HepG2 (cell line): ENCODE data around the gene WDR27. TPM values are rescaled to one million over a fixed set of nuclear protein-coding genes. Genes with fewer than 3 reads are reported as not detected.

Experiments
- HES4 ChIP-seq: sonication (generic); formaldehyde crosslinking; IDR thresholded peaks from 2 replicates; pipeline ENCODE4 v1.9.0; 2021; ENCODE audit warnings: mild to moderate bottlenecking, missing genetic modification reagents, borderline replicate concordance
- JUNB ChIP-seq: sonication (generic); formaldehyde crosslinking; IDR thresholded peaks from 2 replicates; pipeline ENCODE4 v1.8.0; 2022; ENCODE audit warnings: missing genetic modification reagents, mild to moderate bottlenecking, borderline replicate concordance
- KDM5B ChIP-seq: sonication (generic); formaldehyde crosslinking; IDR thresholded peaks from 2 replicates; pipeline ENCODE4 v1.4.0; 2020; ENCODE audit warnings: missing genetic modification reagents, mild to moderate bottlenecking, borderline replicate concordance
- MAF1 ChIP-seq: sonication (generic); formaldehyde crosslinking; IDR thresholded peaks from 2 replicates; pipeline ENCODE4 v1.5.0; 2020; ENCODE audit warnings: missing genetic modification reagents, borderline replicate concordance
- NR2F6 ChIP-seq, 2 experiments: IDR thresholded peaks; 2 replicates each; pipeline ENCODE4 v1.6.1; 2016; ENCODE audit warnings: antibody characterized with exemption in 1 of 2, mild to moderate bottlenecking in 1 of 2
- PHF8 ChIP-seq: sonication (generic); formaldehyde crosslinking; IDR thresholded peaks from 2 replicates; pipeline ENCODE4 v1.5.0; 2020; ENCODE audit warnings: missing genetic modification reagents
- RARA ChIP-seq: IDR thresholded peaks from 2 replicates; pipeline ENCODE4 v1.6.1; 2016; ENCODE audit warnings: missing genetic modification reagents, missing compliant biosample characterization
- SALL1 ChIP-seq: sonication (generic); formaldehyde crosslinking; IDR thresholded peaks from 2 replicates; pipeline ENCODE4 v1.8.0; 2022; ENCODE audit warnings: mild to moderate bottlenecking, missing genetic modification reagents
- SCMH1 ChIP-seq: sonication (generic); formaldehyde crosslinking; IDR thresholded peaks from 2 replicates; pipeline ENCODE4 v1.9.0; 2021; ENCODE audit warnings: missing genetic modification reagents, mild to moderate bottlenecking, borderline replicate concordance
- SP1 ChIP-seq, 2 experiments: fragments of 450-650 bp in 1 of 2; sonication (generic) in 1 of 2; formaldehyde crosslinking in 1 of 2; IDR thresholded peaks; 2 replicates each; pipeline versions ENCODE4 v1.4.0 to v1.6.1; 2016 to 2020; ENCODE audit warnings: missing genetic modification reagents in 1 of 2
- TEAD3 ChIP-seq: optimal IDR thresholded peaks from 2 replicates; pipeline ENCODE3; 2016; ENCODE audit warnings: borderline replicate concordance
- THAP9 ChIP-seq: sonication (generic); formaldehyde crosslinking; IDR thresholded peaks from 2 replicates; pipeline ENCODE4; 2020; ENCODE audit warnings: missing genetic modification reagents, mild to moderate bottlenecking, borderline replicate concordance
- ZFX ChIP-seq: sonication (generic); formaldehyde crosslinking; IDR thresholded peaks from 2 replicates; pipeline ENCODE4 v1.4.0; 2020; ENCODE audit warnings: mild to moderate bottlenecking, low read depth, missing genetic modification reagents, moderate library complexity
- ZMYM3 ChIP-seq: sonication (generic); formaldehyde crosslinking; IDR thresholded peaks from 2 replicates; pipeline ENCODE4 v1.5.1; 2020; ENCODE audit warnings: mild to moderate bottlenecking, missing genetic modification reagents
- ZNF414 ChIP-seq: sonication (generic); formaldehyde crosslinking; IDR thresholded peaks from 2 replicates; pipeline ENCODE4 v1.5.0; 2020; ENCODE audit warnings: missing genetic modification reagents
- ZNF530 ChIP-seq: sonication (generic); formaldehyde crosslinking; IDR thresholded peaks from 2 replicates; pipeline ENCODE4 v1.5.0; 2020; ENCODE audit warnings: low read depth, mild to moderate bottlenecking, missing genetic modification reagents
- ZNF552 ChIP-seq: sonication (generic); formaldehyde crosslinking; IDR thresholded peaks from 2 replicates; pipeline ENCODE4 v1.9.0; 2022; ENCODE audit warnings: missing genetic modification reagents, mild to moderate bottlenecking, borderline replicate concordance
- ZNF567 ChIP-seq: sonication (generic); formaldehyde crosslinking; IDR thresholded peaks from 2 replicates; pipeline ENCODE4 v1.8.1; 2023; ENCODE audit warnings: mild to moderate bottlenecking, missing genetic modification reagents, borderline replicate concordance
- ZNF777 ChIP-seq: sonication (generic); formaldehyde crosslinking; IDR thresholded peaks from 2 replicates; pipeline ENCODE4 v1.4.0; 2020; ENCODE audit warnings: missing genetic modification reagents
- polyA plus RNA-seq, 8 experiments: library from polyadenylated mRNA; depleted of rRNA in 3 of 8; stranded (reverse) in 7 of 8; unstranded in 1 of 8; fragments of >200 nt; fragmentation: Illumina TruSeq in 4 of 8; extraction: Trizol in 4 of 8; gene quantifications; 2 replicates each; pipeline versions ENCODE4 v1.2.1 to v1.2.3, GENCODE V29; 2011 to 2016; ENCODE audit warnings: low read depth in 4 of 8, missing spikeins in 1 of 8, mixed read lengths in 1 of 8; ENCODE audit not compliant: insufficient read depth in 1 of 8
- total RNA-seq, 5 experiments: library from RNA; depleted of rRNA; stranded (reverse); fragments of >200 nt; fragmentation: Illumina TruSeq; extraction: Trizol; gene quantifications; 2 replicates each; pipeline ENCODE4 v1.2.3, GENCODE V29; 2016; ENCODE audit warnings: low read depth in 1 of 5
- TF ChIP-seq, protein P1 (sequence below): sonication (generic); formaldehyde crosslinking; IDR thresholded peaks from 2 replicates; pipeline ENCODE4 v1.4.0; 2020; ENCODE audit warnings: missing genetic modification reagents

The WDR27 gene
- total and polyA plus RNA-seq, 2 of the 13 experiments (the other 11 are each of a cell fraction or from before 2014, with no cell fraction given), result 34.1 to 80.3 TPM

DNA sequence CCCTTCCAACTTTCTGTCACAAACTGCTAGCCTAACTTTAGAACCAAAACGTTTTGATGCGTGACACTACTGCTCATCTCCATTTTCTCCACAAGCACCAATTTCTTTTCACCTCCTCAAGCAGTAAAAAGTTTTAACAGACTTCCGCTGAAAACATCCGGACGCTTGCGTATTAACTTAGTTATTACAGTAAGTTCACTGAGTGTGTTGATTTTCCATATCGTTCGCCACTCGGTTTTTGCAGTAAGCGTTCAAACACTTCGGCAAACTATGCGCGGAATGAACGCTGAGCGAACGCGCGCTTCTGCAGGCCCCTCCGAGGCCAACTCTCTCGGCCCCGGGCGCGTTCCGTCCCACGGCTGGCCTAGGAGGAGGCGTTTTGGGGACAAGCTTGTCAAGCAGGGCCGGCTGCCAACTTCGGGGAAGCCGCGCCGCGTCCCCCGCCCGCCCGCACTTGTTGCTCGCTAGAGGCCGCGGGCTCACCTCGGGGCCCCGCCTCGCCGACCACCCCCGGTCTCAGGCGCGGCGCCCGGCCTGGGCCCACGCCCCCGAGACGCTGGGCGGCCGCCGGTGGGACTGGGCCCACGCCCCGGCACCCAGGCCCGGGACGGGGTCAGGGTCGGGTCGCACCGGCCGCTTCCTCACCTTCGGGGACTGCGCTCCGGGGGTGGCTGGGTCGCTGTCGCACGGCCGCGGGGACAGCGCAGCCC lies 21.5 kb upstream of the WDR27 start (continued):
- TF ChIP-seq, protein P1, sequence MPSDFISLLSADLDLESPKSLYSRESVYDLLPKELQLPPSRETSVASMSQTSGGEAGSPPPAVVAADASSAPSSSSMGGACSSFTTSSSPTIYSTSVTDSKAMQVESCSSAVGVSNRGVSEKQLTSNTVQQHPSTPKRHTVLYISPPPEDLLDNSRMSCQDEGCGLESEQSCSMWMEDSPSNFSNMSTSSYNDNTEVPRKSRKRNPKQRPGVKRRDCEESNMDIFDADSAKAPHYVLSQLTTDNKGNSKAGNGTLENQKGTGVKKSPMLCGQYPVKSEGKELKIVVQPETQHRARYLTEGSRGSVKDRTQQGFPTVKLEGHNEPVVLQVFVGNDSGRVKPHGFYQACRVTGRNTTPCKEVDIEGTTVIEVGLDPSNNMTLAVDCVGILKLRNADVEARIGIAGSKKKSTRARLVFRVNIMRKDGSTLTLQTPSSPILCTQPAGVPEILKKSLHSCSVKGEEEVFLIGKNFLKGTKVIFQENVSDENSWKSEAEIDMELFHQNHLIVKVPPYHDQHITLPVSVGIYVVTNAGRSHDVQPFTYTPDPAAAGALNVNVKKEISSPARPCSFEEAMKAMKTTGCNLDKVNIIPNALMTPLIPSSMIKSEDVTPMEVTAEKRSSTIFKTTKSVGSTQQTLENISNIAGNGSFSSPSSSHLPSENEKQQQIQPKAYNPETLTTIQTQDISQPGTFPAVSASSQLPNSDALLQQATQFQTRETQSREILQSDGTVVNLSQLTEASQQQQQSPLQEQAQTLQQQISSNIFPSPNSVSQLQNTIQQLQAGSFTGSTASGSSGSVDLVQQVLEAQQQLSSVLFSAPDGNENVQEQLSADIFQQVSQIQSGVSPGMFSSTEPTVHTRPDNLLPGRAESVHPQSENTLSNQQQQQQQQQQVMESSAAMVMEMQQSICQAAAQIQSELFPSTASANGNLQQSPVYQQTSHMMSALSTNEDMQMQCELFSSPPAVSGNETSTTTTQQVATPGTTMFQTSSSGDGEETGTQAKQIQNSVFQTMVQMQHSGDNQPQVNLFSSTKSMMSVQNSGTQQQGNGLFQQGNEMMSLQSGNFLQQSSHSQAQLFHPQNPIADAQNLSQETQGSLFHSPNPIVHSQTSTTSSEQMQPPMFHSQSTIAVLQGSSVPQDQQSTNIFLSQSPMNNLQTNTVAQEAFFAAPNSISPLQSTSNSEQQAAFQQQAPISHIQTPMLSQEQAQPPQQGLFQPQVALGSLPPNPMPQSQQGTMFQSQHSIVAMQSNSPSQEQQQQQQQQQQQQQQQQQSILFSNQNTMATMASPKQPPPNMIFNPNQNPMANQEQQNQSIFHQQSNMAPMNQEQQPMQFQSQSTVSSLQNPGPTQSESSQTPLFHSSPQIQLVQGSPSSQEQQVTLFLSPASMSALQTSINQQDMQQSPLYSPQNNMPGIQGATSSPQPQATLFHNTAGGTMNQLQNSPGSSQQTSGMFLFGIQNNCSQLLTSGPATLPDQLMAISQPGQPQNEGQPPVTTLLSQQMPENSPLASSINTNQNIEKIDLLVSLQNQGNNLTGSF (CRISPR knock-in tag), result 0 out of 2 replicates have a peak, but pooled peaks have one; percentile 57
- peak; percentile 39 for TF ChIP-seq ZNF777 (CRISPR knock-in tag)
- TF ChIP-seq MAF1 (CRISPR knock-in tag), result peak; percentile 71; the same call in 1 of the 2 replicates
- TF ChIP-seq SP1 (IDR thresholded peaks at IDR 0.05), result no peak
- no peak for TF ChIP-seq SP1 (CRISPR knock-in tag; IDR thresholded peaks at IDR 0.05)
- TF ChIP-seq NR2F6 (IDR thresholded peaks at IDR 0.05), result 0 out of 2 replicates have a peak, but pooled peaks have one; percentile 15
- TF ChIP-seq NR2F6 (CRISPR knock-in tag; IDR thresholded peaks at IDR 0.05), result no peak
- TF ChIP-seq SALL1 (CRISPR knock-in tag), result peak; percentile 50; the same call in 1 of the 2 replicates
- TF ChIP-seq THAP9 (CRISPR knock-in tag), result 0 out of 2 replicates have a peak, but pooled peaks have one; percentile 16
- TF ChIP-seq ZFX (CRISPR knock-in tag), result peak; percentile 63
- peak; percentile 73 for TF ChIP-seq HES4 (CRISPR knock-in tag)
- no peak for TF ChIP-seq ZNF552 (CRISPR knock-in tag)
- no peak for TF ChIP-seq JUNB (CRISPR knock-in tag)
- no peak for TF ChIP-seq ZMYM3
- peak; percentile 52 for TF ChIP-seq TEAD3 (CRISPR knock-in tag)
- TF ChIP-seq PHF8 (CRISPR knock-in tag), result peak; percentile 70; the same call in 1 of the 2 replicates
- 0 out of 2 replicates have a peak, but pooled peaks have one; percentile 35 for TF ChIP-seq ZNF530 (CRISPR knock-in tag)
- TF ChIP-seq KDM5B (CRISPR knock-in tag), result 0 out of 2 replicates have a peak, but pooled peaks have one; percentile 2
- TF ChIP-seq RARA (CRISPR knock-in tag), result peak; percentile 33; the same call in 1 of the 2 replicates
- TF ChIP-seq SCMH1 (CRISPR knock-in tag), result no peak
- TF ChIP-seq ZNF567 (CRISPR knock-in tag), result no peak
- TF ChIP-seq ZNF414, result peak; percentile 59; the same call in 1 of the 2 replicates
